ENCODE data around the gene PPP1R7.

- TF ChIP-seq CTCF (IDR thresholded peaks at IDR 0.05) (no peak), POLR2AphosphoS5 (IDR thresholded peaks at IDR 0.05) (no peak), EP300 (IDR thresholded peaks at IDR 0.05) (no peak), POLR2A (IDR thresholded peaks at IDR 0.05) (no peak)
Measured at GRCh38 chr2:241122376-241123002, 27.8 kb upstream of the PPP1R7 start.
